ENCODE results near the gene ZNF367. TPM values are rescaled to one million over a fixed set of nuclear protein-coding genes. Genes with fewer than 3 reads are reported as not detected.

Gene ZNF367
- total RNA-seq, 4 donors from 2014 or later, result 1.9 to 7.0 (median 3.0) TPM

DNA sequence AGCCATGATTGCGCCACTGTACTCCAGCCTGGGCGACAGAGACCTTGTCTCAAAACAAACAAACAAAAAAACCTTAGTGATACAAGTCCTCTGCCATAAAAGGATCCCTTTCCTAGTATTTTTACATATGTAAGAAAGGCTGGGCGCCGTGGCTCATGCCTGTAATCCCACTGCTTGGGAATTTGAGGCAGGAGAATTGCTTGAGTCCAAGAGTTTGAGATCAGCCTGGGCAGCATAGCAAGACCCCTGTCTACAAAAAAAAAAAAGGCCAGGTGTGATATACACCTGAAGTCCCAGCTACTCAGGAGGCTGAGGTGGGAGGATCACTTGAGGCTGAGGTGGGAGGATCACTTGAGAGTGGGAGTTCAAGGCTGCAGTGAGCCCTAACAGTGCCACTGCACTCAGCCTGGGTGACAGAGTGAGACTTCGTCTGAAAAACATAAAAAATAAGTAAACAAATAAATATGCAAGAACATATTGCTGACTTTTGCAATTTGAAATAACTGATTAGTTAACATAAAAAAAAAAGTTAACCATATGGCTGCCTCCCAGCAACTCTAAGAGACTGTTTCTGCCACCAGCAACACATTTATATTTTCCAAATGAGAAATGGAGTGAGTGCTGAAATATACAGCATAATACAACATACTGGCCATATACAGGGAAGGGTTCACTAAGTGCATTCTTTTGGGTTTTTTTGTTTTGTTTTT is 6.9 kb downstream of the ZNF367 start:
- no peak overlapping the region for H3K4me3 ChIP-seq
- H3K36me3 ChIP-seq, result no peaks in the 10 kb centered on the region
- TF ChIP-seq POLR2AphosphoS5 (IDR thresholded peaks at IDR 0.05) (no peak), POLR2A (IDR thresholded peaks at IDR 0.05) (no peak), EP300 (IDR thresholded peaks at IDR 0.05) (no peak)
- TF ChIP-seq, protein P1, sequence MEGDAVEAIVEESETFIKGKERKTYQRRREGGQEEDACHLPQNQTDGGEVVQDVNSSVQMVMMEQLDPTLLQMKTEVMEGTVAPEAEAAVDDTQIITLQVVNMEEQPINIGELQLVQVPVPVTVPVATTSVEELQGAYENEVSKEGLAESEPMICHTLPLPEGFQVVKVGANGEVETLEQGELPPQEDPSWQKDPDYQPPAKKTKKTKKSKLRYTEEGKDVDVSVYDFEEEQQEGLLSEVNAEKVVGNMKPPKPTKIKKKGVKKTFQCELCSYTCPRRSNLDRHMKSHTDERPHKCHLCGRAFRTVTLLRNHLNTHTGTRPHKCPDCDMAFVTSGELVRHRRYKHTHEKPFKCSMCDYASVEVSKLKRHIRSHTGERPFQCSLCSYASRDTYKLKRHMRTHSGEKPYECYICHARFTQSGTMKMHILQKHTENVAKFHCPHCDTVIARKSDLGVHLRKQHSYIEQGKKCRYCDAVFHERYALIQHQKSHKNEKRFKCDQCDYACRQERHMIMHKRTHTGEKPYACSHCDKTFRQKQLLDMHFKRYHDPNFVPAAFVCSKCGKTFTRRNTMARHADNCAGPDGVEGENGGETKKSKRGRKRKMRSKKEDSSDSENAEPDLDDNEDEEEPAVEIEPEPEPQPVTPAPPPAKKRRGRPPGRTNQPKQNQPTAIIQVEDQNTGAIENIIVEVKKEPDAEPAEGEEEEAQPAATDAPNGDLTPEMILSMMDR (IDR thresholded peaks at IDR 0.05), result no peak
- H3K27me3 ChIP-seq, result no peaks in the 10 kb centered on the region
- no peaks in the 10 kb centered on the region for H3K9me3 ChIP-seq
- H3K4me1 ChIP-seq, result peaks cover 7% of the 10 kb centered on the region
- H3K27ac ChIP-seq, result no peak overlapping the region
- DNase-seq (ENCODE audit: low spot score in 2 of 2), result no peak
- 90% methylated on average over 5 of the region's 5 CpGs for WGBS

DNA sequence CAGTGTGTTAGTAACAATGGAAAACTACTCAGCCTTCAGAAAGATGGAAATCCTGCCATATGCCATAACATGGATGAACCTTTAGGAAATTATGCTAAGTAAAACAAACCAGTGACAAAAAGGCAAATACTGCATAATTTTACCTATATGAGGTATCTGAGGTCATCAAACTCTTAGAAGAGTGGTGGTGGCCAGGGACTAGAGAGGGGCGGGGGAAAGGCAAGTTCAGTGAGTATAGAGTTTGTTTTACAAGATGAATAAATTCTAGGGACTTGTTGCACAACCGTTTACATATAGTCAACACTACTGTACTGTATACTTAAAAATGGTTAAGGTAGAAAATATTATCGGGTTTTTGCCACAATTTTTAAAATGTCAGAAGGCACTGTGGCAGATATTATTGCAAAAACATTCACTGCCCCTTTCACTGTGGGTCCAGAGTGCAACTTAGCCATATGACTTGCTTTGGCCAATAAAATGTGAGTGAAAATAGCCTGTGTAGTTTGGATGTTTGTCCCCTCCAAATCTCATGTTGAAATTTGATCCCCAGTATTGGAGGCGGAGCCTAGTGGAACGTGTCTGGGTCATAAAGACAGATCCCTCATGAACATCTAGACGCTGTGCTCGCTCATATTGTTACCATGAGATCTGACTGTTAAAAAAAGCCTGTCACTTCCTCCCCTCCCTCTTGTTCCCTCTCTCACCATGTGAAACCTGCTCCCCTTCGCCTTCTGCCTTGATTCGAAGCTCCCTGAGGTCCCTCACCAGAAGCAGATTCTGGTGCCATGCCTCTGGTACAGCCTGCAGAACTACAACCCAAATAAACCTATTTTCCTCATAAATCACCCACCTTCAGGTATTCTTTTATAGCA is 9.5 kb downstream of the ZNF367 start:
- H3K36me3 ChIP-seq, result no peaks in the 10 kb centered on the region
- peaks cover 4% of the 10 kb centered on the region for H3K4me1 ChIP-seq
- 79% methylated on average over 9 of the region's 9 CpGs for WGBS
- no peaks in the 10 kb centered on the region for H3K9me3 ChIP-seq
- TF ChIP-seq POLR2AphosphoS5 (IDR thresholded peaks at IDR 0.05) (no peak), EP300 (IDR thresholded peaks at IDR 0.05) (no peak), POLR2A (IDR thresholded peaks at IDR 0.05) (no peak)
- TF ChIP-seq, protein P1 (IDR thresholded peaks at IDR 0.05), result no peak
- DNase-seq (ENCODE audit: low spot score in 2 of 2), result no peak
- no peak overlapping the region for H3K4me3 ChIP-seq
- H3K27ac ChIP-seq, result no peak overlapping the region
- no peaks in the 10 kb centered on the region for H3K27me3 ChIP-seq

DNA sequence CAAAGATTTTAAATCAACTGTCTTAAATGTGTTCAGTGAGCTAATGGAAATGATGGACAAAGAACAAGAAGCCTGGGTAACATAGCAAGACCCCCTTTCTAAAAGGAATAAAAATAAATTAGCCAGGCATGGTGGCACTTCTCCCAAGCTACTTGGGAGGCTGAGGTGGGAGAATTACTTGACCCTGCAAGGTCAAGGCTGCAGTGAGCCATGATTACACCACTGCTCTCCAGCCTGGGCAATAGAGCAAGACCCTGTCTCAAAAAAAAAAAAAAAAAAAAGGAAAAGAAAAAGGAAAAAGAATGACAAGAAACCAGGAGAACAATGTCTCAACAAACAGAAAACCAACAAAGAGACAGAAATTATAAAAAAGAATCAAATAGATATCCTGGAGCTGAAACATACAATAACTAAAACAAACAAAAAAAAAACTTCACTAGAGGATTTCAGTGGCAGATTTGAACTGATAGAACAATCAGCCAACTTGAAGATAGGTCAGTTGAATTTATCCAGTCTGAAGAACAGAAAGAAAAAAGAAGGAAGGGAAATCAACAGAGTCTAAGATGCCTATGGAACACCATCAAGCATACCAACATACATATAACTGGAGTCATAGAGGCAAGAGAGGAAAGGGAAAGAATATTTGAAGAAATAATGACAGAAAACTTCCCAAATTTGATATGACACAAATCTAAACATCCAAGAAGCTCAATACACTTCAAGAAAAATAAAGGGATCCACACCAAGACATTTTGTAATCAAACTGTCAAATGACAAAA is 17.8 kb downstream of the ZNF367 start:
- no peaks in the 10 kb centered on the region for H3K4me1 ChIP-seq
- H3K4me3 ChIP-seq, result no peak overlapping the region
- H3K9me3 ChIP-seq, result no peaks in the 10 kb centered on the region
- DNase-seq (ENCODE audit: low spot score in 2 of 2), result no peak
- no peaks in the 10 kb centered on the region for H3K27me3 ChIP-seq
- H3K36me3 ChIP-seq, result no peaks in the 10 kb centered on the region
- TF ChIP-seq, protein P1 (IDR thresholded peaks at IDR 0.05), result no peak
- H3K27ac ChIP-seq, result no peak overlapping the region

DNA sequence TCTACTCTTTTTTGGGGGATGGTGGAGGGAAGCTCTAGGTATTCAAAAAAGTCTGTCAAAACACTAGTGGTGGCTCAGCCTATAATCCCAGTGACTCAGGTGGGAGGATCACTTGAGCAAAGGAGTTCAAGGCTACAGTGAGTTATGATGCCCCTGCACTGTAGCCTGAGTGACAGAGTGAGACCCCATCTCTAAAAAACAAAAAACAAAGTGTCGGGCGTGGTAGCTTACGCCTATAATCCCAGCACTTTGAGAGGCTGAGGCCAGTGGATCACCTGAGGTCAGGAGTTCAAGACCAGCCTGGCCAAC is 18.9 kb downstream of the ZNF367 start:
- Histone ChIP-seq H3K4me1 (no peaks in the 10 kb centered on the region), H3K27me3 (no peaks in the 10 kb centered on the region), H3K4me3 (no peak overlapping the region), H3K27ac (no peak overlapping the region), H3K9me3 (no peaks in the 10 kb centered on the region), H3K36me3 (no peaks in the 10 kb centered on the region)
- no peak for DNase-seq (ENCODE audit: low spot score in 2 of 2)
- 97% methylated on average over 3 of the region's 3 CpGs for WGBS
- TF ChIP-seq, protein P1 (IDR thresholded peaks at IDR 0.05), result no peak
- TF ChIP-seq EP300 (IDR thresholded peaks at IDR 0.05), result no peak
- no peak for TF ChIP-seq POLR2AphosphoS5 (IDR thresholded peaks at IDR 0.05)
- no peak for TF ChIP-seq POLR2A (IDR thresholded peaks at IDR 0.05)

All from suprapubic skin (tissue), 4 donors.